CD4-positive, alpha-beta T cell (primary cell): ENCODE measurements around the gene TMC6. TPM values are rescaled to one million over a fixed set of nuclear protein-coding genes. Genes with fewer than 3 reads are reported as not detected.

ENCODE experiments used
- ATAC-seq: fragments of 200-7000 bp; cut with Tn5 transposase; one replicate; pipeline ENCODE4 v1.10.0; 2022; ENCODE audit warnings: mild to moderate bottlenecking; ENCODE audit not compliant: poor library complexity
- CTCF ChIA-PET: fragments of 350-600 bp; sonication (Branson Sonifier 250); formaldehyde crosslinking; loops from one replicate; lab custom pipeline; 2021; ENCODE audit warnings: antibody characterized with exemption, inconsistent platforms; lab: Charles Lee
- POLR2A ChIA-PET: fragments of 350-600 bp; sonication (Branson Sonifier 250); formaldehyde crosslinking; loops from one replicate; lab custom pipeline; 2021; ENCODE audit warnings: antibody characterized with exemption, inconsistent platforms; lab: Charles Lee
- DNase-seq, 14 experiments: peaks; one replicate each; pipeline ENCODE4 v3.0.0-alpha.2; 2013 to 2020; ENCODE audit warnings: mixed read lengths in 2 of 14
- H3K27ac ChIP-seq, 2 donors: one replicate each; pipeline versions ENCODE4 v1.5.1 to v1.7.0; 2013; ENCODE audit warnings: low read length in 2 of 2, low read depth in 1 of 2, mild to moderate bottlenecking in 1 of 2
- H3K27me3 ChIP-seq, 2 experiments: 1 replicate in 1 of 2; 2 replicates in 1 of 2; pipeline versions ENCODE4 v1.6.1 to v1.7.0; 2013; ENCODE audit warnings: low read length in 2 of 2, control low read depth in 1 of 2, mild to moderate bottlenecking in 1 of 2, moderate library complexity in 1 of 2; ENCODE audit not compliant: insufficient read depth in 2 of 2, control insufficient read depth in 1 of 2
- H3K36me3 ChIP-seq: one replicate; pipeline ENCODE4 v1.6.1; 2013; ENCODE audit warnings: low read length, control low read depth; ENCODE audit not compliant: insufficient read depth
- H3K4me1 ChIP-seq: one replicate; pipeline ENCODE4 v1.6.1; 2013; ENCODE audit warnings: low read length, control low read depth; ENCODE audit not compliant: insufficient read depth
- H3K4me3 ChIP-seq: one replicate; pipeline ENCODE4 v1.5.1; 2013; ENCODE audit warnings: mild to moderate bottlenecking, low read length, moderate library complexity
- H3K9me3 ChIP-seq, 2 experiments: 1 replicate in 1 of 2; 2 replicates in 1 of 2; pipeline versions ENCODE4 v1.6.1 to v1.7.0; 2013; ENCODE audit warnings: low read length in 2 of 2, mild to moderate bottlenecking in 2 of 2, control low read depth in 1 of 2, moderate library complexity in 1 of 2; ENCODE audit not compliant: control insufficient read depth in 1 of 2, insufficient read depth in 1 of 2
- H3K27ac Mint-ChIP-seq: one replicate; pipeline ENCODE4 v1.8.0; 2020; ENCODE audit warnings: mixed read lengths
- H3K27me3 Mint-ChIP-seq: one replicate; pipeline ENCODE4 v1.8.0; 2021; ENCODE audit warnings: mixed read lengths
- H3K36me3 Mint-ChIP-seq: one replicate; pipeline ENCODE4 v1.8.0; 2021; ENCODE audit warnings: low read depth, mixed read lengths
- H3K4me1 Mint-ChIP-seq: one replicate; pipeline ENCODE4 v1.8.0; 2021; ENCODE audit warnings: low read depth, mixed read lengths
- H3K4me3 Mint-ChIP-seq: one replicate; pipeline ENCODE4 v1.8.0; 2020; ENCODE audit warnings: mild to moderate bottlenecking, mixed read lengths
- H3K9me3 Mint-ChIP-seq: one replicate; pipeline ENCODE4 v1.8.0; 2020; ENCODE audit warnings: mixed read lengths
- CTCF ChIP-seq: fragments of 200-600 bp; IDR thresholded peaks from one replicate; pipeline ENCODE4 v1.8.0; 2022; ENCODE audit warnings: antibody characterized with exemption, mild to moderate bottlenecking
- intact Hi-C, 2 experiments: fragments of 100-400 bp; cut with DNase I in 1 of 2; cut with micrococcal nuclease in 1 of 2; formaldehyde crosslinking; loops; one replicate each; pipeline versions ENCODE4 v1.15.1 to v1.9.0; 2023 to 2025; cut with DNase I, micrococcal nuclease
- total RNA-seq, 174 experiments: library from RNA in 2 of 174; stranded (reverse) in 2 of 174; gene quantifications; one replicate each; pipeline ENCODE4 v1.2.3 and lab custom pipeline; 2021 to 2026

The TMC6 gene
- total RNA-seq, 2 experiments from 2014 or later = 645 to 659 TPM

GRCh38 chr17:78120537-78120936, 8.0 kb downstream of the TMC6 start:
- peak in 1 of 14 experiments; percentile 22 for DNase-seq
- Mint-ChIP-seq H3K9me3 (no peaks in the 10 kb centered on the region), H3K36me3 (peaks cover 75% of the 10 kb centered on the region), H3K4me3 (peak overlapping the region; percentile 76), H3K27ac (peak overlapping the region; percentile 83), H3K4me1 (peaks cover 56% of the 10 kb centered on the region), H3K27me3 (no peaks in the 10 kb centered on the region)
- H3K27ac ChIP-seq = peak overlapping the region; percentile 22 to 79
- ChIA-PET CTCF (interaction anchor here (1.5 to 6.5 kb wide), 5 partner anchors 14 to 131 kb away, joined by 4 to 38 read pairs (median 8); no protein-coding TSS in a partner anchor), POLR2A (interaction anchor here (0.9 to 15.4 kb wide), 5 partner anchors 8 to 1383 kb away, joined by 3 to 766 read pairs (median 3); partner anchors contain the start of genes SRSF2 and TMC8)
- H3K4me3 ChIP-seq = peak overlapping the region; percentile 53
- intact Hi-C loops = loop anchor here in 1 of 2 experiments (10.0 kb wide), 2 partner anchors 244 to 304 kb away; partner anchors contain the start of gene SOCS3
- H3K4me1 ChIP-seq = peaks cover 98% of the 10 kb centered on the region
- ATAC-seq = no peak
- H3K9me3 ChIP-seq = no peaks in the 10 kb centered on the region
- peaks cover 95% of the 10 kb centered on the region for H3K36me3 ChIP-seq
- H3K27me3 ChIP-seq = no peaks in the 10 kb centered on the region
- TF ChIP-seq CTCF = no peak

DNA sequence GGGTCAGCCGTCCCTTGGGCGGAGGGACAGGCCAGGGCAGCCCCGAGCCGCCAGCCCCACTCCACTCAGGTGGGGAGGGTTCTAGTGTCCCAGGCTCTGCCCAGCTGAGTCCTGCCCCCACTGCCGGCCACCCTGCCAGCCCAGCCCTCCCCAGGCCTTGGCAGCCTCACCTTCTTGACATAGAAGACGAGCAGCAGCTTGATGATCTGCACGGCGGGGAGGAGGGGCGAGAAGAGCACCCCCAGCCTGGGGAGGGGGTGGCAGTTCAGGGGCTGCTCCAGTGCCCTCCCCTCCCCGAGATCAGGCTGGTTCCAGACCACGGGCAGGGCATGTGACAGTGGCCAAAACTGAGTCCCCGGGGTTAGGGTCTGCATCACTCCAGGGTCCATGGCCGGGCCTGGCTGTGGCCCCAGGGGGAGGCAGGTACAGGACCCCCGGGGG, 9.7 kb downstream of the TMC6 start:
- TF ChIP-seq CTCF = no peak
- peak overlapping the region in 1 of 2 donors; percentile 50 for H3K27ac ChIP-seq
- H3K27me3 ChIP-seq = no peaks in the 10 kb centered on the region
- ATAC-seq (no peak), DNase-seq (peak in 1 of 14 experiments; percentile 3)
- Mint-ChIP-seq H3K4me3 (no peak overlapping the region), H3K27ac (no peak overlapping the region), H3K36me3 (peaks cover 74% of the 10 kb centered on the region), H3K4me1 (peaks cover 62% of the 10 kb centered on the region), H3K27me3 (no peaks in the 10 kb centered on the region), H3K9me3 (no peaks in the 10 kb centered on the region)
- ChIA-PET CTCF (interaction anchor here (4.7 kb wide), 1 partner anchor 15 kb away, joined by 38 read pairs; no protein-coding TSS in a partner anchor), POLR2A (interaction anchor here (0.7 to 15.4 kb wide), 3 partner anchors 9 to 57 kb away, joined by 3 to 766 read pairs (median 14); partner anchors contain the start of gene TMC8)
- intact Hi-C loops = no loop called here
- no peak overlapping the region for H3K4me3 ChIP-seq
- H3K9me3 ChIP-seq = no peaks in the 10 kb centered on the region
- H3K36me3 ChIP-seq = peaks cover 94% of the 10 kb centered on the region
- peaks cover 97% of the 10 kb centered on the region for H3K4me1 ChIP-seq

DNA sequence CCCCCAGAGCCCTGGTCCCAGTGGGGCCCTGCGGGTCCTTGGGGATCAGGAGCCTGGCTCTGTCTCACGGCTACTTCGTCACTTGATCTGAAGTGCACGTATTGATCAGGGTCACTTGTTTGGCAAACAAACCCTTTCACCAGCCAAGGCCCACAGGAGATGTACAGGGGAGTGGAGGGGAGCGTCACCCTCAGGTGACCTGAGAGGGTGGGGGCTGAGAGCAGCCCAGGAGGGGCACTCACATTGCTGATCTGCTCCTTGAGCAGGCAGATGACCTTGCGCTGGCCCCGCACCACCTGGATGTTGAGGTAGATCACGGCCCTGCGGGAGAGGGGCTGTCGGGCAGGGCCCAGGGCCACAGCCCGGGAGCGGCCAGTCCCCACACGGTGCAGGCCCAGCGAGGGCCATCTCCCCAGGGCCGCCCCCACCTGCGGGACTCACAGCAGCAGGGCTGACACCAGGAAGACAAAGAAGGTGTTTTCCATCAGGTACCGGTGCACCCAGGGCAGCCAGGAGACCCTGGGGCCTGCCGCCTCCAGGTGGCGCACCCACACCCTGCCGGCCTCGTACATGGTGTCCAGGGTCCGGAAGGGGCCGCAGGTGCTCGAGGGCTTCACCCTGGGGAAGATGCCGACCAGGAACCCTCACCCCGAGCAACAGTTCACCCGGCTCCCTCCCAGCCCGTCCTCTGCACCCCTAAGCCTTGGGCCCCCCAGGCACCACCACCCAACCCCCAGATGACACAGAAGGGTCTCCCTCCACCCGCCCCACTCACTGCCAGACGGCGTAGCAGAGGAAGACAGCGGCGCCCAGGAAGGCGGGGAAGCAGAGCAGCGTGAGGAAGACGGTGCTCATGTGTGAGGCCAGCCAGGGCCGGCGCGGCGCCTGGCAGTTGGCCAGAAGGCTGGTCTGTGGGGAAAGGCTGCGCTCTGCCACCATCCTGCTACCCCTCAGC, 11.3 kb downstream of the TMC6 start:
- Mint-ChIP-seq H3K4me1 (peaks cover 61% of the 10 kb centered on the region), H3K36me3 (peaks cover 74% of the 10 kb centered on the region), H3K9me3 (no peaks in the 10 kb centered on the region), H3K4me3 (peak overlapping the region; percentile 25), H3K27me3 (no peaks in the 10 kb centered on the region), H3K27ac (peak overlapping the region; percentile 76)
- no peaks in the 10 kb centered on the region for H3K9me3 ChIP-seq
- H3K27me3 ChIP-seq = no peaks in the 10 kb centered on the region
- no peak overlapping the region for H3K4me3 ChIP-seq
- peaks cover 94% of the 10 kb centered on the region for H3K36me3 ChIP-seq
- intact Hi-C loops = loop anchor here in 1 of 2 experiments (1.0 kb wide), 1 partner anchor 17 kb away; no protein-coding TSS in a partner anchor
- CTCF ChIA-PET = no interaction called here
- peak; percentile 30 for TF ChIP-seq CTCF
- ATAC-seq (no peak), DNase-seq (peak in 6 of 14 experiments; percentile 23 to 62 (median 49))
- POLR2A ChIA-PET = interaction anchor here (0.8 to 15.4 kb wide), 6 partner anchors 10 to 52 kb away, joined by 3 to 766 read pairs (median 58); partner anchors contain the start of genes TMC6 and TMC8
- peak overlapping the region in 1 of 2 donors; percentile 46 for H3K27ac ChIP-seq
- peaks cover 97% of the 10 kb centered on the region for H3K4me1 ChIP-seq
